ENCODE measurements around the gene KCTD13. TPM values are rescaled to one million over a fixed set of nuclear protein-coding genes. Genes with fewer than 3 reads are reported as not detected.

Gene KCTD13
- total RNA-seq, 1 experiment from 2014 or later = 18.5 TPM

DNA sequence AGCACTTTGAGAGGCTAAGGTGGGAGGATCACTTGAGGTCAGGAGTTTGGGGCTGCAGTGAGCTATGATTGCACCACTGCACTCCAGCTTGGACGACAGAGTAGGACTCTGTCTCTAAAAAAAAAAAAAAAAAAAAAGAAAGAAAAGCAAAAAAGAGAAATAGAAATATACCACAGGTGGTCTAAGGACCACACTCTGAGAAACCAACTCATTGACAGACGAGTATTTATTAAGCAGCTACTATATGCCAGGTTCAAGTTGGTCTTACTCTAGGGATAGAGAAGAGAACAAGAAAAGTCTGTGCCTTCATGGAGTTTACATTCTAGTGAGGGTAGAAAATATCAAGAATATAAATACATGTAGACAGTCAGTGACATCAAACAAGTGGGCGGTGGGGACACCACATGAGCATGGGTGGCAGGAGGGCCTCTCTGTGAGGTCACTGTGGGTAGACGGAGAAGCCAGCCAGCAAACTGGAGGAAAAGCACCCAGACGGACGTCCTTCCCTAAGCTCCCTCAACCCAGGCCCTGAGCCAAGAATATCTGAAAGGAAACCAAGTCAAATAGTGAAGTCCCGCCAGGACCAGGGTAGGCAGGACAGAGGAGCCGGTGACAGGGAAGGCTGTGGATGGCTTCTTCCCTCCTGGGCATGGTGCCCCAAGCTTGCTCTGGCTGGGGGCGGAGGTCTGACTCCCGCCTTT, 67.7 kb downstream of the KCTD13 start:
- DNase-seq (ENCODE audit: low spot score) (no peak), ATAC-seq (no peak)
- POLR2A ChIA-PET = no interaction called here
- H3K27ac Mint-ChIP-seq = peak overlapping the region; percentile 71; the same call in 1 of the 2 replicates
- no peak for TF ChIP-seq NFYB (CRISPR knock-in tag; conservative IDR thresholded peaks at IDR 0.05; ENCODE audit: low read depth)
- TF ChIP-seq, protein P1, sequence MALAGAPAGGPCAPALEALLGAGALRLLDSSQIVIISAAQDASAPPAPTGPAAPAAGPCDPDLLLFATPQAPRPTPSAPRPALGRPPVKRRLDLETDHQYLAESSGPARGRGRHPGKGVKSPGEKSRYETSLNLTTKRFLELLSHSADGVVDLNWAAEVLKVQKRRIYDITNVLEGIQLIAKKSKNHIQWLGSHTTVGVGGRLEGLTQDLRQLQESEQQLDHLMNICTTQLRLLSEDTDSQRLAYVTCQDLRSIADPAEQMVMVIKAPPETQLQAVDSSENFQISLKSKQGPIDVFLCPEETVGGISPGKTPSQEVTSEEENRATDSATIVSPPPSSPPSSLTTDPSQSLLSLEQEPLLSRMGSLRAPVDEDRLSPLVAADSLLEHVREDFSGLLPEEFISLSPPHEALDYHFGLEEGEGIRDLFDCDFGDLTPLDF (CRISPR knock-in tag; IDR thresholded peaks at IDR 0.05) = no peak
- TF ChIP-seq TCF7 (CRISPR knock-in tag; IDR thresholded peaks at IDR 0.05; ENCODE audit: low read depth) = no peak
- TF ChIP-seq, protein P2, sequence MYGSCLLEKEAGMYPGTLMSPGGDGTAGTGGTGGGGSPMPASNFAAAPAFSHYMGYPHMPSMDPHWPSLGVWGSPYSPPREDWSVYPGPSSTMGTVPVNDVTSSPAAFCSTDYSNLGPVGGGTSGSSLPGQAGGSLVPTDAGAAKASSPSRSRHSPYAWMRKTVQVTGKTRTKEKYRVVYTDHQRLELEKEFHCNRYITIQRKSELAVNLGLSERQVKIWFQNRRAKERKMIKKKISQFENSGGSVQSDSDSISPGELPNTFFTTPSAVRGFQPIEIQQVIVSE (CRISPR knock-in tag; IDR thresholded peaks at IDR 0.05; ENCODE audit: borderline replicate concordance) = no peak
- TF ChIP-seq, protein P3, sequence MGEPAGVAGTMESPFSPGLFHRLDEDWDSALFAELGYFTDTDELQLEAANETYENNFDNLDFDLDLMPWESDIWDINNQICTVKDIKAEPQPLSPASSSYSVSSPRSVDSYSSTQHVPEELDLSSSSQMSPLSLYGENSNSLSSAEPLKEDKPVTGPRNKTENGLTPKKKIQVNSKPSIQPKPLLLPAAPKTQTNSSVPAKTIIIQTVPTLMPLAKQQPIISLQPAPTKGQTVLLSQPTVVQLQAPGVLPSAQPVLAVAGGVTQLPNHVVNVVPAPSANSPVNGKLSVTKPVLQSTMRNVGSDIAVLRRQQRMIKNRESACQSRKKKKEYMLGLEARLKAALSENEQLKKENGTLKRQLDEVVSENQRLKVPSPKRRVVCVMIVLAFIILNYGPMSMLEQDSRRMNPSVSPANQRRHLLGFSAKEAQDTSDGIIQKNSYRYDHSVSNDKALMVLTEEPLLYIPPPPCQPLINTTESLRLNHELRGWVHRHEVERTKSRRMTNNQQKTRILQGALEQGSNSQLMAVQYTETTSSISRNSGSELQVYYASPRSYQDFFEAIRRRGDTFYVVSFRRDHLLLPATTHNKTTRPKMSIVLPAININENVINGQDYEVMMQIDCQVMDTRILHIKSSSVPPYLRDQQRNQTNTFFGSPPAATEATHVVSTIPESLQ (CRISPR knock-in tag; IDR thresholded peaks at IDR 0.05) = no peak
- H3K4me3 Mint-ChIP-seq = no peak overlapping the region
- H3K27me3 Mint-ChIP-seq (ENCODE audit: low read depth) = no peaks in the 10 kb centered on the region
- H3K9me3 Mint-ChIP-seq = no peaks in the 10 kb centered on the region
- H3K36me3 Mint-ChIP-seq = peaks cover 13% of the 10 kb centered on the region
- H3K4me1 Mint-ChIP-seq = peaks cover 12% of the 10 kb centered on the region
- CTCF ChIA-PET = interaction anchor here (0.7 to 2.8 kb wide), 2 partner anchors 10 to 908 kb away, joined by 4 to 25 read pairs; no protein-coding TSS in a partner anchor

DNA sequence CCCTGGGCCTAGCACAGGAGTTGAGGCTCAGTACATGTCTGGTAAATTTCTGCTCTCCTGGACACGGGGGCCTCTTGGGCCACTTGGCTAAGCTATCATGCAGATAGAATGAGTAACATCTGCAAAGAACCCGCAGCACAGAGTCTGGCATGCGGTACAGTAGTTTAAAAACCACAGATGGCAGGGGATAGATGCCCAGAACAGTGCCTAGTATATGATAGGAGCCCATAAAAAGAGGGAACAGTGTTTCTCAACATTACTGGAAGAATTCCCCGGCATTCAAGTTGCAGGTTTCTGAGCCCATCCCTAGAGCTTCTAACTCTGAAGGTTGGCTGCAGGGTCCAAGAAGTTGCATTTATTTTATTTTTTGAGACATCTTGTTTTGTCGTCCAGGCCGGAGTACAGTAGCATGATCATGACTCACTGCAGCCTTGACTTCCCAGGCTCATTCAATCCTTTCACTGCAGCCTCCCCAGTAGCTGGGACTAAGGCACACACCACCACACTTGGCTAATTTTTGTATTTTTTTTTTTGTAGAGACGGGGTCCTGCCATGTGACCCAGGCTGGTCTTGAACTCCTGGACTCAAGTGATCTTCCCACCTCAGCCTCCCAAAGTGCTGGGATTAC, 68.8 kb downstream of the KCTD13 start:
- Mint-ChIP-seq H3K4me1 (peaks cover 12% of the 10 kb centered on the region), H3K27me3 (ENCODE audit: low read depth) (no peaks in the 10 kb centered on the region), H3K4me3 (no peak overlapping the region), H3K36me3 (peaks cover 13% of the 10 kb centered on the region), H3K9me3 (no peaks in the 10 kb centered on the region), H3K27ac (peak overlapping the region; percentile 61; the same call in 1 of the 2 replicates)
- ChIA-PET CTCF (interaction anchor here (0.7 to 2.8 kb wide), 3 partner anchors 9 to 907 kb away, joined by 3 to 25 read pairs (median 4); no protein-coding TSS in a partner anchor), POLR2A (interaction anchor here (0.6 kb wide), 1 partner anchor 136 kb away, joined by 3 read pairs; no protein-coding TSS in a partner anchor)
- no peak for ATAC-seq
- TF ChIP-seq, protein P4, sequence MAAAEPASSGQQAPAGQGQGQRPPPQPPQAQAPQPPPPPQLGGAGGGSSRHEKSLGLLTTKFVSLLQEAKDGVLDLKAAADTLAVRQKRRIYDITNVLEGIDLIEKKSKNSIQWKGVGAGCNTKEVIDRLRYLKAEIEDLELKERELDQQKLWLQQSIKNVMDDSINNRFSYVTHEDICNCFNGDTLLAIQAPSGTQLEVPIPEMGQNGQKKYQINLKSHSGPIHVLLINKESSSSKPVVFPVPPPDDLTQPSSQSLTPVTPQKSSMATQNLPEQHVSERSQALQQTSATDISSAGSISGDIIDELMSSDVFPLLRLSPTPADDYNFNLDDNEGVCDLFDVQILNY (CRISPR knock-in tag; IDR thresholded peaks at IDR 0.05) = no peak
- TF ChIP-seq NR1H2 (CRISPR knock-in tag; IDR thresholded peaks at IDR 0.05) (no peak), SMAD4 (CRISPR knock-in tag; IDR thresholded peaks at IDR 0.05) (no peak), NFE2L1 (CRISPR knock-in tag; IDR thresholded peaks at IDR 0.05) (no peak), FOXK1 (CRISPR knock-in tag; IDR thresholded peaks at IDR 0.05) (no peak), ELF4 (CRISPR knock-in tag; IDR thresholded peaks at IDR 0.05; ENCODE audit: low read depth) (no peak), SOX15 (CRISPR knock-in tag; IDR thresholded peaks at IDR 0.05) (no peak), ZNF317 (CRISPR knock-in tag; IDR thresholded peaks at IDR 0.05; ENCODE audit: borderline replicate concordance, low read depth) (no peak), IRF2 (CRISPR knock-in tag; IDR thresholded peaks at IDR 0.05; ENCODE audit: borderline replicate concordance, low read depth) (no peak), ZNF263 (CRISPR knock-in tag; IDR thresholded peaks at IDR 0.05; ENCODE audit: low read depth) (no peak), NR3C1 (CRISPR knock-in tag; conservative IDR thresholded peaks at IDR 0.05; ENCODE audit: low read depth) (no peak), TEAD1 (CRISPR knock-in tag; IDR thresholded peaks at IDR 0.05) (no peak), SMAD3 (CRISPR knock-in tag; IDR thresholded peaks at IDR 0.05; ENCODE audit: borderline replicate concordance) (no peak), MYBL2 (CRISPR knock-in tag; IDR thresholded peaks at IDR 0.05) (no peak)
- TF ChIP-seq, protein P5, sequence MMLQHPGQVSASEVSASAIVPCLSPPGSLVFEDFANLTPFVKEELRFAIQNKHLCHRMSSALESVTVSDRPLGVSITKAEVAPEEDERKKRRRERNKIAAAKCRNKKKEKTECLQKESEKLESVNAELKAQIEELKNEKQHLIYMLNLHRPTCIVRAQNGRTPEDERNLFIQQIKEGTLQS (CRISPR knock-in tag; conservative IDR thresholded peaks at IDR 0.05) = no peak
- TF ChIP-seq, protein P6, sequence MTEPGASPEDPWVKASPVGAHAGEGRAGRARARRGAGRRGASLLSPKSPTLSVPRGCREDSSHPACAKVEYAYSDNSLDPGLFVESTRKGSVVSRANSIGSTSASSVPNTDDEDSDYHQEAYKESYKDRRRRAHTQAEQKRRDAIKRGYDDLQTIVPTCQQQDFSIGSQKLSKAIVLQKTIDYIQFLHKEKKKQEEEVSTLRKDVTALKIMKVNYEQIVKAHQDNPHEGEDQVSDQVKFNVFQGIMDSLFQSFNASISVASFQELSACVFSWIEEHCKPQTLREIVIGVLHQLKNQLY (CRISPR knock-in tag; IDR thresholded peaks at IDR 0.05) = no peak
- TF ChIP-seq, protein P7, sequence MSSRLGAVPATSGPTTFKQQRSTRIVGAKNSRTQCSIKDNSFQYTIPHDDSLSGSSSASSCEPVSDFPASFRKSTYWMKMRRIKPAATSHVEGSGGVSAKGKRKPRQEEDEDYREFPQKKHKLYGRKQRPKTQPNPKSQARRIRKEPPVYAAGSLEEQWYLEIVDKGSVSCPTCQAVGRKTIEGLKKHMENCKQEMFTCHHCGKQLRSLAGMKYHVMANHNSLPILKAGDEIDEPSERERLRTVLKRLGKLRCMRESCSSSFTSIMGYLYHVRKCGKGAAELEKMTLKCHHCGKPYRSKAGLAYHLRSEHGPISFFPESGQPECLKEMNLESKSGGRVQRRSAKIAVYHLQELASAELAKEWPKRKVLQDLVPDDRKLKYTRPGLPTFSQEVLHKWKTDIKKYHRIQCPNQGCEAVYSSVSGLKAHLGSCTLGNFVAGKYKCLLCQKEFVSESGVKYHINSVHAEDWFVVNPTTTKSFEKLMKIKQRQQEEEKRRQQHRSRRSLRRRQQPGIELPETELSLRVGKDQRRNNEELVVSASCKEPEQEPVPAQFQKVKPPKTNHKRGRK (CRISPR knock-in tag; IDR thresholded peaks at IDR 0.05; ENCODE audit: borderline replicate concordance) = no peak
- TF ChIP-seq, protein P8, sequence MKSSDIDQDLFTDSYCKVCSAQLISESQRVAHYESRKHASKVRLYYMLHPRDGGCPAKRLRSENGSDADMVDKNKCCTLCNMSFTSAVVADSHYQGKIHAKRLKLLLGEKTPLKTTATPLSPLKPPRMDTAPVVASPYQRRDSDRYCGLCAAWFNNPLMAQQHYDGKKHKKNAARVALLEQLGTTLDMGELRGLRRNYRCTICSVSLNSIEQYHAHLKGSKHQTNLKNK (CRISPR knock-in tag; IDR thresholded peaks at IDR 0.05) = no peak
- TF ChIP-seq, protein P9, sequence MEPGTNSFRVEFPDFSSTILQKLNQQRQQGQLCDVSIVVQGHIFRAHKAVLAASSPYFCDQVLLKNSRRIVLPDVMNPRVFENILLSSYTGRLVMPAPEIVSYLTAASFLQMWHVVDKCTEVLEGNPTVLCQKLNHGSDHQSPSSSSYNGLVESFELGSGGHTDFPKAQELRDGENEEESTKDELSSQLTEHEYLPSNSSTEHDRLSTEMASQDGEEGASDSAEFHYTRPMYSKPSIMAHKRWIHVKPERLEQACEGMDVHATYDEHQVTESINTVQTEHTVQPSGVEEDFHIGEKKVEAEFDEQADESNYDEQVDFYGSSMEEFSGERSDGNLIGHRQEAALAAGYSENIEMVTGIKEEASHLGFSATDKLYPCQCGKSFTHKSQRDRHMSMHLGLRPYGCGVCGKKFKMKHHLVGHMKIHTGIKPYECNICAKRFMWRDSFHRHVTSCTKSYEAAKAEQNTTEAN (CRISPR knock-in tag; IDR thresholded peaks at IDR 0.05) = no peak
- DNase-seq (ENCODE audit: low spot score) = no peak

Data from WTC11 (cell line).